Spleen (tissue), 11 donors: ENCODE results near the gene CASR. TPM values are rescaled to one million over a fixed set of nuclear protein-coding genes. Genes with fewer than 3 reads are reported as not detected.

Experiments
- DNase-seq: peaks from one replicate; pipeline ENCODE4 v3.0.0-alpha.2; 2020
- H3K27ac ChIP-seq, 8 donors: fragments of 200-600 bp; sonication (generic) in 7 of 8; 1 replicate in 4 of 8; 2 replicates in 4 of 8; pipeline versions ENCODE4 v1.5.0 to v1.8.0; 2016 to 2021; ENCODE audit warnings: inconsistent platforms in 4 of 8, mild to moderate bottlenecking in 4 of 8, moderate library complexity in 1 of 8
- H3K27me3 ChIP-seq, 7 donors: fragments of 200-600 bp; sonication (generic) in 6 of 7; replicated peaks in 1 of 7; 1 replicate in 4 of 7; 2 replicates in 3 of 7; pipeline versions ENCODE4 v1.5.0 to v1.8.0; 2016 to 2021; ENCODE audit warnings: inconsistent platforms in 3 of 7, mild to moderate bottlenecking in 1 of 7
- H3K36me3 ChIP-seq, 6 donors: fragments of 200-600 bp; sonication (generic) in 5 of 6; 1 replicate in 4 of 6; 2 replicates in 2 of 6; pipeline versions ENCODE4 v1.5.0 to v1.8.0; 2016 to 2021; ENCODE audit warnings: inconsistent platforms in 2 of 6
- H3K4me1 ChIP-seq, 6 donors: fragments of 200-600 bp; sonication (generic) in 5 of 6; 1 replicate in 3 of 6; 2 replicates in 3 of 6; pipeline versions ENCODE4 v1.5.0 to v1.8.0; 2016 to 2021; ENCODE audit warnings: inconsistent platforms in 3 of 6
- H3K4me3 ChIP-seq, 8 donors: fragments of 200-600 bp; sonication (generic) in 7 of 8; 1 replicate in 4 of 8; 2 replicates in 4 of 8; pipeline versions ENCODE4 v1.5.0 to v1.8.0; 2016 to 2021; ENCODE audit warnings: inconsistent platforms in 4 of 8, mild to moderate bottlenecking in 4 of 8, moderate library complexity in 2 of 8
- H3K9me3 ChIP-seq, 8 donors: fragments of 200-600 bp; sonication (generic) in 7 of 8; 1 replicate in 4 of 8; 2 replicates in 4 of 8; pipeline versions ENCODE4 v1.5.0 to v1.8.0; 2016 to 2021; ENCODE audit warnings: inconsistent platforms in 4 of 8
- POLR2A ChIP-seq, 3 donors: fragments of 450-650 bp; IDR thresholded peaks; one replicate each; pipeline ENCODE4 v1.5.1; 2017; ENCODE audit warnings: antibody characterized with exemption in 3 of 3, mild to moderate bottlenecking in 1 of 3
- POLR2AphosphoS5 ChIP-seq, 3 donors: sonication (generic); formaldehyde crosslinking; IDR thresholded peaks; one replicate each; pipeline ENCODE4 v1.5.1; 2017; ENCODE audit warnings: antibody characterized with exemption in 3 of 3
- WGBS, 5 donors: extraction: QIAGEN DNeasy Blood & Tissue Kit in 3 of 5; methylation state at CpG; one replicate each; pipeline versions ENCODE4 v1.1.5 to v1.1.7; 2013 to 2018; 5-methylcytosine and 5-hydroxymethylcytosine counted together
- intact Hi-C: fragments of 100-400 bp; cut with DNase I; formaldehyde crosslinking; loops from one replicate; pipeline ENCODE4 v1.15.0; 2023; ENCODE audit warnings: low total_unique reads
- polyA plus RNA-seq, 3 donors: library from polyadenylated mRNA; stranded (reverse); fragments of 200-250 nt; gene quantifications; one replicate each; pipeline ENCODE4 v1.2.1, GENCODE V29; 2013
- total RNA-seq, 7 donors: library from RNA; depleted of rRNA in 3 of 7; stranded (reverse); fragments of >200 nt in 3 of 7; fragmentation: NEBNext Ultra II Directional in 4 of 7; extraction: Animal tissue kit (Norgen Biotek cat#: 25700) in 4 of 7; gene quantifications; one replicate each; pipeline versions ENCODE4 v1.1.0 to v1.2.1, GENCODE V29; 2016 to 2021
- TF ChIP-seq, protein P1 (sequence below), 11 experiments: fragments of 200-600 bp in 7 of 11; fragments of 450-650 bp in 4 of 11; sonication (generic) in 4 of 11; IDR thresholded peaks in 8 of 11; conservative IDR thresholded peaks in 3 of 11; 1 replicate in 7 of 11; 2 replicates in 4 of 11; pipeline versions ENCODE4 v1.4.0 to v1.8.0; 2016 to 2021; ENCODE audit warnings: antibody characterized with exemption in 11 of 11, inconsistent platforms in 4 of 11, mild to moderate bottlenecking in 1 of 11
- donor health status: healthy with polysubstance abuse.
- donor health status: DM: no; HTN: no; CAD: no; lungs with moderate emphysema.
- donor health status: DM: no; HTN: no; CAD: no.
- donor health status: Bipolar disorder and iron deficiency.
- donor health status: healthy.
- donor health status: DM: no; HTN: no; CAD: no.
- donor health status: DM: yes; HTN: yes; CAD: no.

The CASR gene
- total and polyA plus RNA-seq, 10 donors: 0.08 to 4.3 (median 0.23) TPM

DNA sequence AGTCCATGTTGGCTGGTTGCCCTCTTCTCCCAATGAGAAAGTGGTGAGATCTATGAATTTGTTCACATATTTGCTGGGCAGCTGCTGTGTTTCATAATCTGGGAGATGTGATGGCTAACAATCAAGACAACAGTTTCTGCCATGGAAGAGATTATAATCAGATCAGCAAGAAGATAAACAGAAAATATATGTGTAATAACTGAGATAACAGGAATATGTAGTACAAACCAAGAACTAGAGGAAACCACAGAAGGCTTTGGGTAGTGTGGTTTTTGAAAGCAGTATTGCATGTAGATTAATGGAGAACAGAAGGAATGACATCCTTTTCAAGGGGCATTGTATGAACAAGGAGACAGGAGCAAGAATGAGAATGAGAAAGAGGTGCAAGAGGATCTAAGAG, 129.4 kb downstream of the CASR start:
- no peak overlapping the region for H3K4me3 ChIP-seq
- no peak for DNase-seq
- H3K27ac ChIP-seq: peak overlapping the region in 1 of 8 donors; percentile 13
- H3K4me1 ChIP-seq: peaks cover 0 to 5% (median 0%) of the 10 kb centered on the region in 6 donors
- H3K27me3 ChIP-seq: peaks cover 0 to 6% (median 0%) of the 10 kb centered on the region in 7 donors
- intact Hi-C loops: no loop called here
- H3K36me3 ChIP-seq: no peaks in the 10 kb centered on the region
- H3K9me3 ChIP-seq: no peaks in the 10 kb centered on the region
- TF ChIP-seq, protein P1, sequence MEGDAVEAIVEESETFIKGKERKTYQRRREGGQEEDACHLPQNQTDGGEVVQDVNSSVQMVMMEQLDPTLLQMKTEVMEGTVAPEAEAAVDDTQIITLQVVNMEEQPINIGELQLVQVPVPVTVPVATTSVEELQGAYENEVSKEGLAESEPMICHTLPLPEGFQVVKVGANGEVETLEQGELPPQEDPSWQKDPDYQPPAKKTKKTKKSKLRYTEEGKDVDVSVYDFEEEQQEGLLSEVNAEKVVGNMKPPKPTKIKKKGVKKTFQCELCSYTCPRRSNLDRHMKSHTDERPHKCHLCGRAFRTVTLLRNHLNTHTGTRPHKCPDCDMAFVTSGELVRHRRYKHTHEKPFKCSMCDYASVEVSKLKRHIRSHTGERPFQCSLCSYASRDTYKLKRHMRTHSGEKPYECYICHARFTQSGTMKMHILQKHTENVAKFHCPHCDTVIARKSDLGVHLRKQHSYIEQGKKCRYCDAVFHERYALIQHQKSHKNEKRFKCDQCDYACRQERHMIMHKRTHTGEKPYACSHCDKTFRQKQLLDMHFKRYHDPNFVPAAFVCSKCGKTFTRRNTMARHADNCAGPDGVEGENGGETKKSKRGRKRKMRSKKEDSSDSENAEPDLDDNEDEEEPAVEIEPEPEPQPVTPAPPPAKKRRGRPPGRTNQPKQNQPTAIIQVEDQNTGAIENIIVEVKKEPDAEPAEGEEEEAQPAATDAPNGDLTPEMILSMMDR (IDR thresholded peaks at IDR 0.05 in 8 of 11, conservative IDR thresholded peaks at IDR 0.05 in 3 of 11): no peak
- no peak for TF ChIP-seq POLR2A (IDR thresholded peaks at IDR 0.05)

DNA sequence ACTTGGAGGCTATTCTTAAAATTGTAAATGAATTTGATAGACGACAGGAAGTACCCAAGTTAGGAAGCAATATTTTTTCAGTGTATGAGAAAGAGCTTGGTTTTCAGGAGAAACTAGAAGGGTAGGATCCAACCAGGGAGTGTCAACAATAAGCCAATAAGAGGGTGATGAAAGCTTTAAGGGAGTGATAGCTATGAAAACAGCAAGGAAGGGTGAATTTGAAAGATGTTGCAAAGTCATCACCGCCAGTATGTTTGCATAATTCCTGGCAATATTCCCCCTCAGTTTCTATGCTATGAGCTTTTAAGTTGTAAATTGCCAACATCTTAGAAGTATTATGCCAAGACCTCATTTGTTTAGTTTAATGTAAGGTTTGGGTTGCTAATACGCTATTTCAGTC, 129.8 kb downstream of the CASR start:
- Histone ChIP-seq H3K27ac (peak overlapping the region in 1 of 8 donors; percentile 13), H3K27me3 (peaks cover 0 to 6% (median 0%) of the 10 kb centered on the region in 7 donors), H3K36me3 (no peaks in the 10 kb centered on the region), H3K4me3 (no peak overlapping the region), H3K4me1 (no peaks in the 10 kb centered on the region), H3K9me3 (no peaks in the 10 kb centered on the region)
- DNase-seq: no peak
- no peak for TF ChIP-seq POLR2A (IDR thresholded peaks at IDR 0.05)
- TF ChIP-seq, protein P1 (IDR thresholded peaks at IDR 0.05 in 8 of 11, conservative IDR thresholded peaks at IDR 0.05 in 3 of 11): no peak
- TF ChIP-seq POLR2AphosphoS5 (IDR thresholded peaks at IDR 0.05): no peak
- WGBS, 5 donors: 39 to 75% (median 61%) methylated on average over 3 of the region's 3 CpGs
- intact Hi-C loops: no loop called here

DNA sequence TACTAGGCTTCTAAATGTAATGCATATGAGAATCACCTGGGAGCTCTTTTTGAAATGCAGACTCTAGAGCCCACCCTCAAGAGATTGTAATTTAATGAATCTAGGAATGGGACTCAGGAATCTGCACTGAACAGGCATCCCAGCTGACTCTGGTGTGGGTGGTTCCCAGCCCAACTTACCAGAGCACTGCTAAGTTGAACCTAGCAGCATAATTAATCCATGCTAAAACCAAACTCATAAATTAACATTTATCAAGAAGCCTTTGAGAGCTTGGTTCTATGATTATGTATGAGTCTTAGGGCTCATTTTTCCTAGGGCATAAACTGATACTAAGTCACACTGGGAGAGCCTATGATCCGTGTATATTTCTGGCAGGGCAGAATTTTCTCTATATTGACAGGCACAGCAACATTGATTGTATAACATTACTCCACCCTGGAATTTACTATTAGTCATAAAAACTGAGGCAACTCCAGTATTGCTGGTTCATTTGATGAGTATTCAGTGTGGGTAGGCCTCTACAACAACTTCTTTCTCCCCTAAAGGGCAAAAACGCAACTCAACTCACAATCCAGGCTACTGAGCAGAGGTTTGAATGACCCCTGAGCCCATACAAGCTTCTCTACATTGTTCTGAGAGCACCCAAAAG, 130.9 kb downstream of the CASR start:
- H3K9me3 ChIP-seq: peaks cover 0 to 8% (median 4%) of the 10 kb centered on the region in 8 donors
- DNase-seq: no peak
- TF ChIP-seq, protein P1 (IDR thresholded peaks at IDR 0.05 in 8 of 11, conservative IDR thresholded peaks at IDR 0.05 in 3 of 11): no peak
- TF ChIP-seq POLR2A (IDR thresholded peaks at IDR 0.05): no peak
- TF ChIP-seq POLR2AphosphoS5 (IDR thresholded peaks at IDR 0.05): no peak
- intact Hi-C loops: no loop called here
- no peak overlapping the region for H3K4me3 ChIP-seq
- peaks cover 0 to 6% (median 0%) of the 10 kb centered on the region in 7 donors for H3K27me3 ChIP-seq
- no peak overlapping the region for H3K27ac ChIP-seq
- WGBS, 5 donors: 75 to 92% (median 83%) methylated on average over 2 of the region's 2 CpGs
- H3K36me3 ChIP-seq: no peaks in the 10 kb centered on the region
- H3K4me1 ChIP-seq: no peaks in the 10 kb centered on the region

DNA sequence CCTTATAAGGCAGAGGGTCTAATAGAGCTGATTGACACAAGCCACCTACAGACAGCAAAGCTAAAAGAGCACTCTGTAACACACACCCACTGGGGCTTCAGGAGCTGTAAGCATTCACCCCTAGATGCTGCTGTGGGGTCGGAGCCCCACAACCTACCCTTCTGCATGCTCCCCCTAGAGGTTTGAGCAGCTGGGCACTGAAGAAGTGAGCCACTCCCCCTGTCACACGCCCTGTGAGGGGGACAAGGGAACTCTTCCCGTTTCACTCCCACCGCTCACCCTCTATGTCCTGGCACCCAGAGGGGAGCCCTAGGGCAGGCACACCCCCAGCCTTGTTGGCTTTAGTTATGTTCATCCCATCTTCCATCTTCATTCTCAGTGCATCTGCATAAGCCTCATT, 132.2 kb downstream of the CASR start:
- 49 to 73% (median 52%) methylated on average over 3 to 4 of the region's 4 CpGs for WGBS, 5 donors
- Histone ChIP-seq H3K27me3 (peaks cover 0 to 6% (median 0%) of the 10 kb centered on the region in 7 donors), H3K4me1 (no peaks in the 10 kb centered on the region), H3K9me3 (peaks cover 0 to 21% (median 15%) of the 10 kb centered on the region in 8 donors), H3K4me3 (no peak overlapping the region), H3K36me3 (no peaks in the 10 kb centered on the region), H3K27ac (no peak overlapping the region)
- TF ChIP-seq POLR2A (IDR thresholded peaks at IDR 0.05) (no peak), POLR2AphosphoS5 (IDR thresholded peaks at IDR 0.05) (no peak)
- TF ChIP-seq, protein P1 (IDR thresholded peaks at IDR 0.05 in 8 of 11, conservative IDR thresholded peaks at IDR 0.05 in 3 of 11): no peak
- intact Hi-C loops: no loop called here
- no peak for DNase-seq
